Lung (tissue), 12 donors: ENCODE data around the gene INSRR. TPM values are rescaled to one million over a fixed set of nuclear protein-coding genes. Genes with fewer than 3 reads are reported as not detected.
A peak's percentile ranks its signal among the peaks of the same experiment; 100 is the strongest.

Experiments used
- ATAC-seq: fragments of 200-7000 bp; cut with Tn5 transposase; one replicate; pipeline ENCODE4 v1.9.1; 2020; ENCODE audit warnings: moderate number of reproducible peaks; ENCODE audit not compliant: insufficient read depth, low FRiP score
- DNase-seq, 3 donors: peaks; one replicate each; pipeline ENCODE4 v3.0.0-alpha.2; 2013 to 2017
- H3K27ac ChIP-seq, 2 donors: one replicate each; pipeline ENCODE4 v1.5.1; 2013; ENCODE audit warnings: mild to moderate bottlenecking in 2 of 2, moderate library complexity in 2 of 2, control low read depth in 1 of 2, inconsistent platforms in 1 of 2, low read depth in 1 of 2, low read length in 1 of 2
- H3K27me3 ChIP-seq, 3 donors: one replicate each; pipeline ENCODE4 v1.5.1; 2013; ENCODE audit warnings: low read length in 2 of 3; ENCODE audit not compliant: control insufficient read depth in 3 of 3, insufficient read depth in 3 of 3
- H3K36me3 ChIP-seq, 4 donors: one replicate each; pipeline ENCODE4 v1.5.1; 2013; ENCODE audit warnings: low read length in 4 of 4, mild to moderate bottlenecking in 1 of 4, moderate library complexity in 1 of 4; ENCODE audit not compliant: control insufficient read depth in 4 of 4, insufficient read depth in 4 of 4
- H3K4me1 ChIP-seq, 5 donors: one replicate each; pipeline ENCODE4 v1.5.1; 2013; ENCODE audit warnings: low read length in 5 of 5, mild to moderate bottlenecking in 2 of 5, moderate library complexity in 1 of 5; ENCODE audit not compliant: control insufficient read depth in 5 of 5, insufficient read depth in 5 of 5
- H3K4me3 ChIP-seq: one replicate; pipeline ENCODE4 v1.5.1; 2013; ENCODE audit warnings: mild to moderate bottlenecking, control low read depth, moderate library complexity
- H3K9ac ChIP-seq, 2 donors: one replicate each; pipeline ENCODE4 v1.5.1; 2013; ENCODE audit warnings: low read length in 2 of 2, control low read depth in 1 of 2; ENCODE audit not compliant: insufficient read depth in 1 of 2
- H3K9me3 ChIP-seq, 4 donors: one replicate each; pipeline ENCODE4 v1.5.1; 2013; ENCODE audit warnings: low read length in 3 of 4, mild to moderate bottlenecking in 1 of 4, moderate library complexity in 1 of 4; ENCODE audit not compliant: control insufficient read depth in 4 of 4, insufficient read depth in 3 of 4
- CTCF ChIP-seq: IDR thresholded peaks from 2 replicates; pipeline ENCODE4 v1.5.1; 2012; ENCODE audit warnings: mild to moderate bottlenecking; ENCODE audit errors: control extremely low read depth, extremely low read depth
- WGBS, 2 donors: extraction: QIAGEN DNeasy Blood & Tissue Kit; methylation state at CpG; one replicate each; pipeline ENCODE4 v1.1.7; 2013; 5-methylcytosine and 5-hydroxymethylcytosine counted together
- polyA plus RNA-seq, 2 donors: library from polyadenylated mRNA; stranded (reverse); fragments of 200-250 nt; gene quantifications; one replicate each; pipeline ENCODE4 v1.2.1, GENCODE V29; 2013
- total RNA-seq, 2 donors: library from RNA; depleted of rRNA in 1 of 2; stranded (reverse); fragments of >200 nt in 1 of 2; gene quantifications; one replicate each; pipeline ENCODE4 v1.2.1, GENCODE V29; 2014 to 2021
- donor health status: control.
- donor health status: control.
- donor health status: Bipolar disorder and iron deficiency.
- donor health status: healthy.
- donor health status: DM: yes; HTN: yes; CAD: no.

Gene INSRR
- total and polyA plus RNA-seq, 4 donors = not detected

- Histone ChIP-seq H3K4me1 (peaks cover 0 to 36% (median 7%) of the 10 kb centered on the region in 5 donors), H3K36me3 (no peaks in the 10 kb centered on the region), H3K27me3 (peaks cover 6 to 65% (median 27%) of the 10 kb centered on the region in 3 donors), H3K27ac (no peak overlapping the region), H3K4me3 (no peak overlapping the region), H3K9ac (no peak overlapping the region), H3K9me3 (peaks cover 0 to 4% (median 0%) of the 10 kb centered on the region in 4 donors)
- no peak for TF ChIP-seq CTCF
- ATAC-seq = no peak
- DNase-seq = no peak
- WGBS, 2 donors = 80 to 89% methylated on average over 7 of the region's 7 CpGs
These were observed 4.7 kb upstream of the INSRR start for GRCh38 chr1:156863631-156864030.

- 63 to 67% methylated on average over 10 of the region's 10 CpGs for WGBS, 2 donors
- peaks cover 6 to 66% (median 32%) of the 10 kb centered on the region in 3 donors for H3K27me3 ChIP-seq
- H3K9ac ChIP-seq = no peak overlapping the region
- no peak overlapping the region for H3K4me3 ChIP-seq
- no peak overlapping the region for H3K27ac ChIP-seq
- no peak for ATAC-seq
- DNase-seq = no peak
- no peaks in the 10 kb centered on the region for H3K36me3 ChIP-seq
- H3K4me1 ChIP-seq = peaks cover 0 to 39% (median 7%) of the 10 kb centered on the region in 5 donors
- H3K9me3 ChIP-seq = peaks cover 0 to 4% (median 0%) of the 10 kb centered on the region in 4 donors
- TF ChIP-seq CTCF = no peak
These were observed 4.2 kb upstream of the INSRR start for GRCh38 chr1:156862997-156863599.

GRCh38 chr1:156862584-156862983 is 3.7 kb upstream of the INSRR start:
- WGBS, 2 donors = 81 to 82% methylated on average over 6 of the region's 6 CpGs
- peak in 1 of 3 donors; percentile 29 for DNase-seq
- Histone ChIP-seq H3K27ac (no peak overlapping the region), H3K36me3 (no peaks in the 10 kb centered on the region), H3K4me3 (no peak overlapping the region), H3K9me3 (peaks cover 0 to 4% (median 0%) of the 10 kb centered on the region in 4 donors), H3K4me1 (peaks cover 0 to 39% (median 7%) of the 10 kb centered on the region in 5 donors), H3K27me3 (peaks cover 6 to 71% (median 36%) of the 10 kb centered on the region in 3 donors), H3K9ac (no peak overlapping the region)
- TF ChIP-seq CTCF = no peak
- ATAC-seq = no peak
